Lung microvascular endothelial cell (primary cell): ENCODE measurements around the gene SLC66A2. TPM values are rescaled to one million over a fixed set of nuclear protein-coding genes. Genes with fewer than 3 reads are reported as not detected.

ENCODE experiments used
- DNase-seq, 2 donors: peaks; one replicate each; pipeline versions ENCODE4 v3.0.0 to v3.0.0-alpha.2; 2010; ENCODE audit warnings: low read depth in 2 of 2
- total RNA-seq: library from RNA; depleted of rRNA; stranded (reverse); fragments of >200 nt; gene quantifications from 2 replicates; pipeline ENCODE4 v1.2.1, GENCODE V29; 2014

Gene SLC66A2
- total RNA-seq, 1 donor from 2014 or later, result 33.1 TPM

DNA sequence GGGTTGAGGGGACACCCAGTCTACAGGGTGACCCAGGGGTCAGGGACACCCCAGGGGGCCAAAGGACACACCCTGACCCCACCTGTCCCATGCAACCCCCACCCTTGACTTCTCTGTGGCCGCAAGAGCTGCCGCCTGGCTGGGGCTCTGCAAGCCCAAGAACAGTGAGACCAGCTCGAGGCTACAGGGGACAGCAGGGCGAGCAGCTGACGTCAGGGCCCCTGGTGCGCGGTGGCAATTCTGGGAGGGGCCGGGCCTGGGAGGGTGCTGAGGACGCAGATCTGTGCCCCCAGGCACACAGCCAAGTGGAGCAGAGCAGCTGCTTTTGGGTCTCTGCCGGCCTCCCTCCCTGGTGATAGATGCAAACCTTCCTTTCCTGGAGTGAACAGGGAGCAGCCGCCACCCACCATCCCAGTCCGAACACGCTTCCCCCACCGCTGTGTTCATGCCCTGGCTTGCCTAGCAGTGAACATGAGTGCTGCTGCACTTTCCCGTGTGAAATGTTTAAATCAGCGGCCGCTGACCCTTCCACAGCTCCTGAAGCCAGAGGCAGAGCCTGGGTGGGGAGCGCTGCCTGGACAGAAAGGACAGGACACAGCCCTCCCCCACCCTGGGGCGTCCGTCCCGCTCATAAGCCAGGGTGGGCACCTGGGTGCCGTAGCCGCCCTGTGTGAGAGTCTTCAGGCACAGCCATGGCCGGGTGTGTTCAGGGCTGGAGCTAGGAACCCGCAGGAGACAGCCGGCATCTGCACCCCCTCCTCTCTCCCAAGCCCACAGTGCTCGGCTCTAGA lies 46.9 kb downstream of the SLC66A2 start:
- DNase-seq, result no peak

DNA sequence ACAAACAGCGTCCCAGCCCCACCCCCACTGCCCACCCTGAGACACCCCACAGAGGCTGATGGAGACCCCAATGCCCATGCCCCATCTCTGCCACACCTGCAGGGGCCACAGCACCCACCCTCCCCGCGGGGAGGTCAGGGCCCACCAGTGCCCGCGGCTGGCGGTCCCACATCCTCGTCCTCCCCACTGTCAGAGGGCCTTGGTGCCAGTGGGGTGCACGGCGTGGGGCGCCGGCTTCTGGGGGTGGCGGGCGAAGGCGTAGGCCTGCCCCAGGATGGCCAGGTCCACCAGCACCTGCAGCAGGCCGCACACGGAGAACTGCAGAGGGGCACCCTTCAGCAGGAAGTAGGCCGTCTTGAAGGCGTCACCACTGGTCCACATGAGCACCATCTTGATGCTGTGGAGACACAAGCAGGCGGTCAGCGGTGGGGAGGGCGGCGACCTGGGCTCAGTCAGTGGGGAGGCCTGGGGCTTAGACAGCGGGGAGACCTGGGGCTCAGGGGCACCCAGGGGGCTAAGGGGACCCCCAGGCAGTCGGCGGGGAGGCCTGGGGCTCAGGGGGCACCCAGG lies 47.6 kb downstream of the SLC66A2 start:
- no peak for DNase-seq

DNA sequence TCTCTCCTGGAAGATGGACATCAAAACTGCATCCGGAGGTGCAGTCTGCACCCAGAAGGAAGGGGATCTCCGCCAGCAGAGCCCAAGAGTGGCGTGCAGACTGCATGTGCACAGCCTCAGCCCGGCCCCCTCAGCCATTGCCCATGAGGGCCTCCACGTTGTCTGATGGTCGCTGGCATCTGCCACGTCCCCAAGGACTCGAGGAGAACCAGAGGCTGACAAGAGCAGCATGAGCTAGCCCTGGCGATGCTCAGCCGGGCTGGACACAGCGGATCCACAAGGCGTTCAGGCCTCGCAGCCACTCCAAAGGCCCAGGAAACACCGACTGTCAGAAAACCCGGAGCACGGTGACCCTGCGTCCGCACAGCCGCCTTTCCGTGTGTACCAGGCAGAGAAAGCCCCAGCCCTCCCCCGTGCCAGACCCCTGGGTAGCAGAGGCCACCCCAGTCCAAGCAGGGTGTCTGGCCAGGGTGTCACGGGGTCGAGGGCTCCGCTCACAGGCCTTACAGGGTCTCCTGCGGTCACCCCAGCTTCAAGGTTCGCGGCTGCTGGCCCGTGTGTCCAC lies 48.3 kb downstream of the SLC66A2 start:
- DNase-seq, result no peak

DNA sequence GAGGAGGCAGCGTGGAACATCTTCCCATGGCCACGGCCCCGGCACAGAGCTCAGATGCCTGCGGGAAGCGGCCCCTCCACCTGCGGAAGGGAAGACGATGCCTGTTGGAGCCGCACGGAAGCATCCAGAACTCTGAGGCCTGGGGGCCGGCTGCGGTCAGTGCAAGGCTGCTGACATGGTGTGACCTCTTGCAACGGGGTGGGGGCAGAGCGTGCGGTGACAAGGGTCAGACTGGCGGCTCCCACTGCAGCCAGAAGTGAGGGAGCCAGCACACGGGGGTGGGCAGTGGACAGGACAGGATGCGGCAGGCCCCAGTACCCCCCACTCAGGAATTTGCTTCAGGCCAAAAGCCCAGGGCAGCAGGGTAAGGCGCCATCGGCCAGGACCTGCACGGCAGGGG lies 48.8 kb downstream of the SLC66A2 start:
- DNase-seq, result no peak

DNA sequence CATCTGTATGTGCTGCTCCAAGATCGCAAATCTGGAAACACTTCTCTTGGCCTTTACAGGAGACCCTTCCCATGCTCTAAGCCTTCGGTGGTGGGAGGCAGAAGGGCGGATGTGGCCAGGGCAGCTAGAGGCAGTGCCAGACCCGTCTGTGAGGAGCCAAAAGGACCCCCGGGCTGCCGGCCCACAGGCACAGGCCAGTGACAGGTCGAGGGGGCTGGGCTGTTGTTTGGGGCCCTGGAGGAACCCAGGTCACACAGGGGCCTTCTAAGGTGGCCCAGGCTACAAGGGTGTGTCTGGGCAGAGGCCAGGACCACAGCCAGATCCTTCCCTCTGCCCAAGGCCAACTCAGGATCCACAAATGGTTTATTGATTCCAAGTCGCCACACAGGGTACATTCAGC lies 49.4 kb downstream of the SLC66A2 start:
- DNase-seq, result no peak

DNA sequence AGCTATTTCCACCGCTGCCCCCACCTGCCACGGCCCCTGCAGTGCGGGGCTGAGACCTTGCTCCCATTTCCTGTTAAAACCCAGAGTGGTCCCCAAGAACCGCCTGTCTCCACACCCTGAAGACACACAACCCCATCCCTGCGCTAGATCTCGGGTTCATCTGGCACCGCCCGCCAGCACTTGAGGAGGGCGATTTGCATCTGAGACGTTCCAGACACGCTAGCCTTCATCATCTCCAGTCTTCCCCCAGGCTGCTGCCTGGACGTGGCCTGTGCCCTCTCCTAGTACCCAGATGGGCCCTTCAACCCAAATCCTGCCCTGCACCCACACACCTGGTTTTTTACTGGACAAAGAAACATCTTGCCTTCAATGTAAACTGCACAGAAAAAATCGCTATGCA lies 49.8 kb downstream of the SLC66A2 start:
- DNase-seq, result no peak

DNA sequence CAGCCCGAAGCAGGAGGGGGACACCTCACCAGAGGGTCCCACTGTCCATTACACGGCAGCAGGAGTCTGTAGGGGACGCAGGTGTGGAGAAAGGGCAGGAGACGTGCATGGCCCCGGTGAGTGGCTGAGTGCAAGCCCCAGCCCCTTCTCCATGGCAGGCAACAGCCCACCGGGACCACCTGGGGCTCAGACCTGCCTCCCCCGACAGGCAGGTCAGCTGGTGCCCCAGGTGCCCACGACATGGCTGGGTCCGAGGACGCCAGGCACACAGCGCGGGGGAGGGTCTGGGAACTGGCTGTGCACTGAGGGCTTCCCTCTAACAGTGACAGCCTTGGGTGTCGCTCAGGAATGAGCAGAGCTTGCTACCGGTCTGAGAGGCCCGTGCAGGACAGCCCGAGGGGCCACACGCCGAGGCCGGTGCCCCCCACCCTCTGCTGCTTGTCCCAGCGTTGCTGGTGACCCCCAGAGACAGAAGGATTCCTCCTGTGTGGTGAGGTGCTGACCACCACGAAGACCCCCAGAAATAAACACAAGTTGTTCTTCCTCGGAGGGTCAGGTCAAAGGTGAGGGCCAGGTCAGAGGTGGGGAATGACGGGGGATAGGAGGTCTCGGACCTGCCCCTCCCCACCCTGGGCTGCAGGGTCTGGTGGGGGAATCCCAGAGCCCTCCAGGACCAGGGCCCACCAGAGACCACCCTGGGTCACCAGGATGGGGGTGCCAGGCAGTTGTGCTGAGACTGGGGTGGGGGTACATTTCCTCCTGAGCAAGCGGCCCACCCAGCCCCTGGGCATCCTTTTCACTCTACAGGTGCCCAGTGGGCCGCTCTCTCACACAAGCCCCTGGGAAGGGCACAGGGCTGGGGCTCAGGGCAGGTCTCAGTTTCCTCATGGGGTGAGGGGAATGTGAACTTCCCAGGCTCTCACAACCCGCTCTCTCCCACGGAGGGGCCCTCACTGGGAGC lies 50.6 kb downstream of the SLC66A2 start:
- DNase-seq, result no peak

DNA sequence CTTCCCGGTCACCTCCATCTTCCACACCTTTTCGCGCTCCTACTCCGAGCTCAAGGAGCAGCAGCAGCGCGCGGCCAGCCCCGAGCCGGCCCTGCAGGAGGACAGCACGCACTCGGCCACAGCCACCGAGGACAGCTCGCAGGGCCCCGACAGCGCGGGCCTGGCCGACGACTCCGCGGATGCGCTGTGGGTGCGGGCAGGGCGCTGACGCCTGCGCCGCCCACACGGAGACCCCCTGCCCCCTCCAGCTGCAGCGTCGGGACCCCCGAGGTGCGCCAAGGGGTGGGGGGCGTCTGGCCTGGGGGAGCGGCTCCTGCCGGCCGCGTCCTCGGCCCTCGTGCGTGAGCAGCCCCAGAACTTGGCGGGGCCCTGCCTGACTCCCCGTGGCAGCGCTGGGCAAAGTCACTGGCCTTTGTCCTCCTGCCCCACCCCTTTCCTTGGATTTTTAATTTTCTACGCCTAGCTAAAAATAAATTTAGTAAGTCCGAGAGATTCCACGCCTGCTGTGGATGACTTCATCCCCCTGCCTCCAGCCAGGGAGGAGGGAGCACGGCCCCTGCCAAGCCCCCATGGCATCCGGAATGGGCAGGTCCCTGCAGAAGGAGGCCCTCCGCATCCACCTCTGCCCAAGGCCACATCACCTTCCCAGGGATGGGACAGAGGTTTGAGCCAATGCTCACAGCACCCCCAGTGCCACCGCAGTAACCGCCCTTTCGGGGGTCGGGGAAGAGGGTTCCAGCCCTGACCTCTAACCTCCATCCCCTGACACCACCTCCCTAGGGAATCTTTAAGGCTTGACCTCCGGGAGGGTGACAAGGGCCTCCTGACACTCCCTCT lies 51.6 kb downstream of the SLC66A2 start:
- no peak for DNase-seq

DNA sequence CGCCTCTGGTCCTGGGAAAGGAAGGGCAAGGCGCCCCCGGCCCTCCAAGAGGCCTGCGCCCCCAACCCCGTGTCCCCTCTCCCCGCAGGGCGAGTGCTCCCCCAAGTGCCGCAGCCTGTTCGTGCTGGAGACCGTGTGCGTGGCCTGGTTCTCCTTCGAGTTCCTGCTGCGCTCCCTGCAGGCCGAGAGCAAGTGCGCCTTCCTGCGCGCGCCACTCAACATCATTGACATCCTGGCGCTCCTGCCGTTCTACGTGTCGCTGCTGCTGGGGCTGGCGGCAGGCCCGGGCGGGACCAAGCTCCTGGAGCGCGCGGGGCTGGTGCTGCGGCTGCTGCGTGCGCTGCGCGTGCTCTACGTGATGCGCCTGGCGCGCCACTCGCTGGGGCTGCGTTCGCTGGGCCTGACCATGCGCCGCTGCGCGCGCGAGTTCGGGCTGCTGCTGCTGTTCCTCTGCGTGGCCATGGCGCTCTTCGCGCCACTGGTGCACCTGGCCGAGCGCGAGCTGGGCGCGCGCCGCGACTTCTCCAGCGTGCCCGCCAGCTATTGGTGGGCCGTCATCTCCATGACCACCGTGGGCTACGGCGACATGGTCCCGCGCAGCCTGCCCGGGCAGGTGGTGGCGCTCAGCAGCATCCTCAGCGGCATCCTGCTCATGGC lies 52.4 kb downstream of the SLC66A2 start:
- DNase-seq, result no peak

DNA sequence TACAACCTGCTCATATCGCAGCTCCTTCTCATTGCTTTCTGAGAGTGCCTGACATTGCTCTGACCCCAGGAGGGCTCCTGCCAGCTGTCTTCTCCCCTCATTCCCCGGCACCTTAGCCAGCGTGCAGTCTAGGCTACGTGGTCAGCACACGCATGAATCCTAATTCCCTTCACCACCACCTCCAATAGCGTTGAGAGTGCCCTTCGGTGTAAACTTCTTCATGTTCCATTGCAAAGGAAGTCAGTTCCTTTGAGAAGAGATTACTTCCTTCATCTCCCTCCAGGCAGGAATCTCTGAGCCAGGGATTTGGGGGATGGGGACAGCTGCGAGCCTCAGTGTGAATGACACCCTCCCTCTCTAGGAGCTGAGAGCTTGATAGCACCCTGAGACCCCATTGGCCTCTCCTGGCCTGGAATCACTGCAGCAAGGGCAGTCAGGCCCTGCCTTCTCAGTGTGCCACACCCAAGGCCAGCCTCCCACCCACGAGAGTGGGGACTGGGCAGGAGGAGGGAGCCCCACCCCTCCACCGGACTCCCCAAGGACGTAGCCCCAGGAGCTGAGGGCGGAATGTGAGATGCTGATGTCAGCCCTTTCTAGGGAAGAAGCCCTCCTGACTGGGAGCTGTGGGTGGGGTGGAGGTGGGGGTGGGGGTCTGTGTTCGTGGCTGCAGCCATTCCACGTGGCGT lies 53.4 kb downstream of the SLC66A2 start:
- no peak for DNase-seq

DNA sequence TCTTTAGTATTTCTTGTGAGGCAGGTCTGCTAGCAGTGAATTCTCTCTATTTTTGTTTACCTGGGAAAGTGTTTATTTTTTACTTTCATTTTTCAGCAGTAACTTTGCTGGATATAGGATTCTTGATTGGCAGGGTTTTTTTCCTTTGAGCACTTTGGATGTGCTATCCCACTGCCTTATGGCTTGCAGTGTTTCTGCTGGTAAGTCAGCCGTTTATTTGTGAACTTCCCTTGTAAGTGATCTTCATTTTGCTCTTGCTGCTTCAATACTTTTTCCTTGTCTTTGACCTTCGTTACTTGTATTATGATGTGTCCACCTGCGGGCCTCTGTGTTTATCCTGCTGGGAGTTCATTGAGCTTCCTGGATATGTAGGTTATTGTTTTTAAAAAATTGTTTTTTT lies 54.7 kb downstream of the SLC66A2 start:
- DNase-seq, result no peak

DNA sequence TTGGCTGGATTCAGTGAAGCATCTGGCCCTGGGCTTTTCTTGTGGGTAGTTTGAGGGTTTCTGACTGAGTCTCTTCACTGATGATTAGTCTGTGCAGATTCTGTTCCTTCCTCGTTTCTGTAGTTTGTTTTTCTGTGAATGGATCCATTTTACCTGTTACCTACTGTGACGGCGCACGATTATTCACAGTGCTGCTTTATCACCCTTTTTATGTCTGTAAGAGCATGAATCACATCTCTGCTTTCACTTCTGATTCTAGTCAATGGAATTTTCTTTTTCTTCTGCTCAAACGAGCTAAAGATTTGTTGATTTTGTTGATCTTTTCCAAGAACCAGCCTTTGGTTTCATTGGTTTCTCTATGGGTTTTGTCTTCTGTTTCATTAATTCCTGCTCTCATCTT lies 60.8 kb downstream of the SLC66A2 start:
- DNase-seq, result no peak

DNA sequence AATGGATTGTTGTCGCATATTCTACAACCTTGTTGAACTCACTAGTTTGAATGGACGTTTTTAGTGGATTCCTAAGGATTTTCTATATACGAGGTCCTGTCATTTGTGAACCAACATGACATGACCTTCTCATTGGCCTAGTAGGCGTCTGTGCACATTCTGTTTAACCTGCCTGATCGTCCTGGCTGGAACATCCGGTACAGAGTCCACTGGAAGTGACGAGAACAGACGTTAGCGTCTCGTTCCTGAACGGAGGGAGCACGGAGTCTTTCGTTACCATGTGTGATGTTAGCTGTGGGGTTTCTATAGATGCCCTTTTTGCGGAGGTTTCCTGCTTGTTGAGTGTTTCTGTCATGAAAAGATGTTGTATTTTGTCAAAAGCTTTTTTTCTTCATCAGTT lies 61.9 kb downstream of the SLC66A2 start:
- no peak for DNase-seq

DNA sequence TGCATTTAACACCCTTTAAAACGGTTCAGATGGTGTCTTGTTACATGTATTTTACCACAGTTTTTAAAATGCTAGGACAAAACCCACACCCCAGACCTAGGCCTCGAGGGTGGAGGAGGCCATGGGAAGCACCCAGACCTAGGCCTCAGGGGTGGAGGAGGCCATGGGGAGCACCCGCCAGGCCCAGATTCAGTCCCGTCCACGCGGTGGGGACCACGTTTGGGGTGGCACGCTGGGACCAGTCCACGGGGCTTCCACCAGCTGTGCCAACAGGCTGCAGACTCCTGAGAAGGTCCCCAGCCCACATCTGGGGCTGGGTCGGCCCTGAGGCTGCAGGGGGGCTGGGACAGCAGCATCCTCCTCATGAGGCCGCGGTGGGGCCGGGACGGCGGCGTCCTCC lies 63.4 kb downstream of the SLC66A2 start:
- DNase-seq, result no peak

DNA sequence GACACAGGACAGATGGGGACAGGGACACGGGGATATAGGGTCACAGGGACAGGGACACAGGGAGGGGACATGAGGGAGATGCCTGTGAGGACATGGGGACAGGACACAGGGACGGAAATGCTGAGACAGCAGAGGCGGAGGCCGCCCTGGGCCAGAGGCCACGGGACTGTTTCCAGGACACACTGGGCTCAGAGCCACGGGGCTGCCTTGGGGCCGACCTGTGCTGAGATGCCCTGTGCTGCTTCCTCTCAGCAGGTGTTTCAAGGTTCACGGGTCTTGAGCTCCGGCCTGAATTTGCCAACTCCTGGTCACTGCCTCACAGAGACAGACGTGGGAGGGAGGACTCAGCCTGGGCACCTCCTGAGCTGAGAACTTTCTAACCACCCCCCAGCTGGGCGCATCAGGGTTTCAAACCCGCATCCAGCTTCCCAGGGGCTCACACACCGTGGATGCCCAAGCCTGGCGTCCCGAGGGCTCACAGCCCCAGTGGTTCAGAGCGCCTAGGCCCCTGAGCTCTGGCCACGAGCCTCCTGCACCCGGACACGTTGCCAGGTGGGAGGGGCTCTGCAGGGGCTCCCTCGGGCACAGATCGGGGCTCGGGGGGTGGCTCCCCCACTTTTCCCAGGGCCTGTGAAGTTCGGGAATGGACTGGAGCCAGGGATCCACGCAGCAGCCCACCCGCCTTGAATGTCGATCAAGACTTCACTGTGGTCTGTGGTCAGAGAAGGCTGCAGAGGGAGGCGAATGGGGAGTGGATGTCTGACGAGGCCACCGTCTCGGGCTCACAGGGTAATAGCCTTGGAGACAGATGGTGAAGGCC lies 64.1 kb downstream of the SLC66A2 start:
- DNase-seq, result no peak

DNA sequence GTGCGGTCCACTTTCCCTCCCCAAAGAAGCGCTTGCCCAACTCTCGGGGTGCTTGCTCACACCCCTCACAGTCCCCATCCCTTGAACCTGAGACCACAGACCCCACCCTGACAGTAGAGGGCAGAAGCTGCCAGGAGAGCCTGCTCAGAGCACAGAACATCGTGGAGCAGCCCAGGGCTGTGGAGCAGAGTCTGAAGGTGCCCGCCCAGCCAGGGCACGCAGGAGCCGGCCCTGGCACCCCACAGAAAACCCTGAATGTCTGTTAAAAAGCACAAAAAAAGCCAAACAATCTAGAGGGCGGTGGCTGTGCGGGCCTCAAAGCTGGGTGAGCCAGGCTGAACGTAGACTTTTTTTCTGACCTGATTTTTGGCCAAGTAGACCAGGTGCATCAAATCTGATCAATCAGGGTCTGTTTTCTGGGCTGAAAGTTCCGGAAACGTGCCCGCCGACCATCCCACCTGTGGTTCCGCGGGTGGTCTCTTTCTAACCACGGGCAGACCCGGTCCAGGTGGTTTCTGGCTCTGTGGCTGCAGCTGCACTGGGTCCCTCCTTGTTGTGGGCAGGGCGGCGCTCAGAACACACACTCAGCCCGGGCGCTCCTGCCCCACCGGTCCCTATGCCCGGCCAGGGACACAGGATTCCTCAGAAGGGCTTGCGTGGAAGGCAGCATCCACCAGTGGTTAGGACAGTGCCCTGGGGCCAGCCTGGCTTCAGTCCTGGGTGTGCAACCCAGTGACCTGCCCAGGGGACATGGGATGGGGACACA lies 66.3 kb downstream of the SLC66A2 start:
- no peak for DNase-seq

DNA sequence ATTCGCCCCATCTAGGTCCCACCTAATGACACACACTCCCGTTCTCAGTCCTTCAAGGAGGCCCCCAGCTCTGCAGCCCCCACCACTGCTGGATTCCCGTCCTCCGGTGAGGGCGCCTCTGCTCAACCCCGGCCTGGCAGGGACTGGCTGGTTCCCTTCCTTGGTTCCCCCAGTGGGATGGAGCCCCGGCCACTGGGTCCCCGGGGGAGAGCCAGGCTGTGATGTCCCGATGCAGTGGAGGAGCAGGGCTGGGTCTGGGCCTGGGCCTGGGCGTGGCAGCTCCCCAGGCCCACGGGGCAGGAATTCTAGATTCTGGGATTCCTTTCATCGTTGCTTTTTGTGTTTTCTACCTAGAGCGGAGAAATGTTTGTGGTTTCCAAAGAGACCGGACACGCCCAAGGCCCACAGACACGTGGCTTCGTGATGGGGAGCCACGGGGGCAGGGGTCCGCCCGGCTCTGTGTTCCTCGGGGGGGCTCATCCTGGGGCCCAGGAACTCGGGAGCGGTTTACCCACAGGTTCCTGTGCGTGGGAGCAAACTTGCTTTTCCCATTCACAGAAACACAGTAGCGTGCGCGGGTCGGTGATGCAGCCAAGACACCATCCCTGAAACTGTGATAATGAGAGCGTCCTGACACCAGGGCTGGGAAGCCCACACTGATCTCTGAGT lies 67.0 kb downstream of the SLC66A2 start:
- no peak for DNase-seq
